HG02571 (cell line): ENCODE data around the gene CORIN.
"Not testable (repeated sequence)": the region's sequence is repeated elsewhere in the genome, so short reads cannot be mapped to it uniquely, and the experiment has no call there.

Experiments used
- ATAC-seq: cut with Tn5 transposase; IDR thresholded peaks from one replicate; pipeline ENCODE4 v1.9.1; 2021; ENCODE audit warnings: mild to moderate bottlenecking, moderate library complexity; ENCODE audit not compliant: unreplicated experiment

CORIN gene

GRCh38 chr4:47695260-47695659 lies 142.6 kb downstream of the CORIN start:
- no peak for ATAC-seq

- ATAC-seq: no peak
Observed at GRCh38 chr4:47694322-47694721, 143.5 kb downstream of the CORIN start.

GRCh38 chr4:47692691-47693090 lies 145.2 kb downstream of the CORIN start:
- no peak for ATAC-seq

GRCh38 chr4:47691757-47692383 lies 146.0 kb downstream of the CORIN start:
- ATAC-seq: not testable (repeated sequence)

GRCh38 chr4:47690611-47691010 lies 147.3 kb downstream of the CORIN start:
- no peak for ATAC-seq

- peak; percentile 80 for ATAC-seq
Observed at GRCh38 chr4:47686294-47686872, 151.5 kb downstream of the CORIN start.

- no peak for ATAC-seq
Observed at GRCh38 chr4:47675806-47676205, 162.1 kb downstream of the CORIN start.

- no peak for ATAC-seq
Observed at GRCh38 chr4:47674144-47674543, 163.7 kb downstream of the CORIN start.

GRCh38 chr4:47672696-47673095 lies 165.2 kb downstream of the CORIN start:
- ATAC-seq: no peak

GRCh38 chr4:47669946-47670345 lies 167.9 kb downstream of the CORIN start:
- ATAC-seq: no peak

GRCh38 chr4:47668810-47669408 lies 169.0 kb downstream of the CORIN start:
- peak; percentile 75 for ATAC-seq

- ATAC-seq: no peak
Observed at GRCh38 chr4:47668256-47668655, 169.6 kb downstream of the CORIN start.

- no peak for ATAC-seq
Observed at GRCh38 chr4:47667552-47667951, 170.3 kb downstream of the CORIN start.

- ATAC-seq: no peak
Observed at GRCh38 chr4:47664051-47664826, 173.6 kb downstream of the CORIN start.

- no peak for ATAC-seq
Observed at GRCh38 chr4:47662975-47663374, 174.9 kb downstream of the CORIN start.

GRCh38 chr4:47661741-47662140 lies 176.1 kb downstream of the CORIN start:
- no peak for ATAC-seq

GRCh38 chr4:47659342-47659741 lies 178.5 kb downstream of the CORIN start:
- no peak for ATAC-seq

GRCh38 chr4:47654972-47655693 lies 182.7 kb downstream of the CORIN start:
- no peak for ATAC-seq

- ATAC-seq: no peak
Observed at GRCh38 chr4:47652092-47652491, 185.8 kb downstream of the CORIN start.

- no peak for ATAC-seq
Observed at GRCh38 chr4:47651231-47651630, 186.6 kb downstream of the CORIN start.

GRCh38 chr4:47650584-47651130 lies 187.2 kb downstream of the CORIN start:
- ATAC-seq: no peak
